A549 (cell line): ENCODE data around the gene AHI1. TPM values are rescaled to one million over a fixed set of nuclear protein-coding genes. Genes with fewer than 3 reads are reported as not detected.

ENCODE experiments used
- ATAC-seq, 2 experiments: fragments of 200-7000 bp in 1 of 2; fragments of >200 bp in 1 of 2; cut with Nextera tagmentation in 1 of 2; cut with Tn5 transposase in 1 of 2; 3 replicates each; pipeline versions ENCODE4 v1.8.0 to v1.9.1; 2018 to 2020; ENCODE audit warnings: mild to moderate bottlenecking in 1 of 2, moderate library complexity in 1 of 2
- CTCF ChIA-PET: fragments of 300-600 bp; sonication (Branson Sonifier 250); formaldehyde crosslinking; extraction: SDS; loops from one replicate; lab custom pipeline; 2021; ENCODE audit warnings: antibody characterized with exemption, inconsistent platforms; lab: Yijun Ruan, JAX
- POLR2A ChIA-PET: fragments of 350-600 bp; formaldehyde crosslinking; extraction: SDS; loops from one replicate; lab custom pipeline; 2021; ENCODE audit warnings: antibody characterized with exemption, inconsistent platforms; lab: Yijun Ruan, JAX
- DNase-seq, 2 experiments: peaks; one replicate each; pipeline versions ENCODE4 v3.0.0 to v3.0.0-alpha.2; 2011 to 2016; ENCODE audit warnings: low read depth in 1 of 2, low spot score in 1 of 2
- FAIRE-seq: peaks from 2 replicates; lab custom pipeline; 2011; peaks lifted over from hg19 to GRCh38; lab: Jason Lieb, UNC
- H3K27ac ChIP-seq, 2 experiments: fragments of >200 bp; sonication (Bioruptor Twin); formaldehyde crosslinking; 3 replicates each; pipeline ENCODE4 v1.5.1; 2016 to 2017
- H3K4me1 ChIP-seq: fragments of >200 bp; sonication (Bioruptor Twin); formaldehyde crosslinking; 3 replicates; pipeline ENCODE4 v1.6.1; 2016
- H3K4me2 ChIP-seq: fragments of >200 bp; sonication (Bioruptor Twin); formaldehyde crosslinking; 3 replicates; pipeline ENCODE4 v1.6.1; 2016
- H3K4me3 ChIP-seq: fragments of >200 bp; sonication (Bioruptor Twin); formaldehyde crosslinking; 3 replicates; pipeline ENCODE4 v1.5.1; 2016
- H3K9me3 ChIP-seq: fragments of >200 bp; sonication (Bioruptor Twin); formaldehyde crosslinking; 3 replicates; pipeline ENCODE4 v1.6.1; 2016
- BHLHE40 ChIP-seq: IDR thresholded peaks from 2 replicates; pipeline ENCODE4 v1.6.1; 2012; ENCODE audit warnings: low read depth, low read length, inconsistent platforms
- CBX2 ChIP-seq: fragments of 200-600 bp; sonication (generic); IDR thresholded peaks from 2 replicates; pipeline ENCODE4 v1.6.1; 2016; ENCODE audit warnings: low read depth, mild to moderate bottlenecking, borderline replicate concordance
- CBX8 ChIP-seq: fragments of 200-600 bp; sonication (generic); IDR thresholded peaks from 2 replicates; pipeline ENCODE4 v1.6.1; 2016
- CHD2 ChIP-seq: fragments of 150-350 bp; IDR thresholded peaks from 2 replicates; pipeline ENCODE4 v1.6.1; 2014; ENCODE audit warnings: low read length; ENCODE audit not compliant: partially characterized antibody
- CHD4 ChIP-seq: fragments of 200-600 bp; sonication (generic); IDR thresholded peaks from 2 replicates; pipeline ENCODE4 v1.6.1; 2016; ENCODE audit warnings: antibody characterized with exemption, mild to moderate bottlenecking, borderline replicate concordance
- EP300 ChIP-seq, 2 experiments: fragments of >200 bp; sonication (Bioruptor Twin); formaldehyde crosslinking; IDR thresholded peaks; 2 replicates in 1 of 2; 3 replicates in 1 of 2; pipeline ENCODE4 v1.6.1; 2016 to 2017
- ESRRA ChIP-seq: fragments of 150-350 bp; IDR thresholded peaks from 2 replicates; pipeline ENCODE4 v1.6.1; 2014; ENCODE audit warnings: mild to moderate bottlenecking, low read length, borderline replicate concordance
- FOSL2 ChIP-seq, 2 experiments: fragments of 450-650 bp in 1 of 2; fragments of >200 bp in 1 of 2; sonication (Bioruptor Twin) in 1 of 2; formaldehyde crosslinking; IDR thresholded peaks; 2 replicates each; pipeline versions ENCODE4 v1.5.0 to v1.6.1; 2016 to 2020; ENCODE audit warnings: mild to moderate bottlenecking in 1 of 2, moderate library complexity in 1 of 2
- HDAC2 ChIP-seq: fragments of 200-600 bp; sonication (generic); IDR thresholded peaks from 2 replicates; pipeline ENCODE4 v1.6.1; 2016
- JUNB ChIP-seq: fragments of >200 bp; sonication (Bioruptor Twin); formaldehyde crosslinking; IDR thresholded peaks from 2 replicates; pipeline ENCODE4 v1.6.1; 2016
- KDM5A ChIP-seq: fragments of 200-600 bp; sonication (generic); IDR thresholded peaks from 2 replicates; pipeline ENCODE4 v1.6.1; 2016; ENCODE audit warnings: antibody characterized with exemption, mild to moderate bottlenecking
- MAZ ChIP-seq: fragments of 150-350 bp; IDR thresholded peaks from 2 replicates; pipeline ENCODE4 v1.6.1; 2014; ENCODE audit warnings: antibody characterized with exemption, low read depth, low read length, borderline replicate concordance
- NFE2L2 ChIP-seq: fragments of 150-350 bp; conservative IDR thresholded peaks from 2 replicates; pipeline ENCODE4 v1.6.1; 2014; ENCODE audit warnings: low read length
- NR3C1 ChIP-seq: fragments of >200 bp; sonication (Bioruptor Twin); formaldehyde crosslinking; IDR thresholded peaks from 3 replicates; pipeline ENCODE4 v1.6.1; 2017
- POLR2A ChIP-seq: IDR thresholded peaks from 2 replicates; pipeline ENCODE4 v1.6.1; 2012; ENCODE audit warnings: mild to moderate bottlenecking, low read length
- RAD21 ChIP-seq, 2 experiments: fragments of >200 bp in 1 of 2; sonication (Bioruptor Twin) in 1 of 2; formaldehyde crosslinking in 1 of 2; IDR thresholded peaks in 1 of 2; conservative IDR thresholded peaks in 1 of 2; 2 replicates in 1 of 2; 3 replicates in 1 of 2; pipeline ENCODE4 v1.6.1; 2012 to 2018; ENCODE audit warnings: inconsistent platforms in 1 of 2
- RARB ChIP-seq: fragments of 250-450 bp; sonication (Bioruptor Pico); IDR thresholded peaks from 2 replicates; pipeline ENCODE4 v1.8.0; 2021; ENCODE audit warnings: mild to moderate bottlenecking, moderate library complexity
- RCOR1 ChIP-seq: fragments of 150-350 bp; IDR thresholded peaks from 2 replicates; pipeline ENCODE4 v1.6.1; 2014; ENCODE audit warnings: antibody characterized with exemption, low read length, low read depth
- RNF2 ChIP-seq: fragments of 200-600 bp; sonication (generic); IDR thresholded peaks from 2 replicates; pipeline ENCODE4 v1.6.1; 2016; ENCODE audit warnings: low read depth, mild to moderate bottlenecking, antibody characterized with exemption, moderate library complexity, borderline replicate concordance
- SMC3 ChIP-seq: fragments of >200 bp; sonication (Bioruptor Twin); formaldehyde crosslinking; IDR thresholded peaks from 3 replicates; pipeline ENCODE4 v1.6.1; 2018; ENCODE audit warnings: inconsistent platforms
- TFCP2L1 ChIP-seq: fragments of 250-450 bp; sonication (Bioruptor Pico); IDR thresholded peaks from 2 replicates; pipeline ENCODE4 v1.5.0; 2021; ENCODE audit warnings: mild to moderate bottlenecking
- TP53 ChIP-seq: fragments of 250-450 bp; sonication (Bioruptor Pico); IDR thresholded peaks from 2 replicates; pipeline ENCODE4 v1.5.0; 2021; ENCODE audit warnings: mild to moderate bottlenecking, moderate library complexity
- ZNF302 ChIP-seq: fragments of 250-450 bp; sonication (Bioruptor Pico); IDR thresholded peaks from 2 replicates; pipeline ENCODE4 v1.9.0; 2021; ENCODE audit warnings: inconsistent platforms, mild to moderate bottlenecking, moderate library complexity
- WGBS: methylation state at CpG from one replicate; pipeline ENCODE4 v1.1.6; 2017; ENCODE audit errors: missing lambda C conversion rate; 5-methylcytosine and 5-hydroxymethylcytosine counted together
- polyA plus RNA-seq, 4 experiments: library from polyadenylated mRNA; depleted of rRNA in 3 of 4; stranded (reverse); fragments of >200 nt; fragmentation: RNase III in 1 of 4; extraction: RNeasy Plus Mini Kit Qiagen cat#74134 plus additional on column Dnase treatment in 1 of 4; gene quantifications; 2 replicates in 3 of 4; 3 replicates in 1 of 4; pipeline ENCODE4 v1.2.3, GENCODE V29; 2011 to 2017
- TF ChIP-seq, protein P1 (sequence below): fragments of 450-650 bp; IDR thresholded peaks from 2 replicates; pipeline ENCODE4 v1.6.1; 2014; ENCODE audit warnings: antibody characterized with exemption
- TF ChIP-seq, protein P2 (sequence below): fragments of >200 bp; sonication (Bioruptor Twin); formaldehyde crosslinking; IDR thresholded peaks from 3 replicates; pipeline ENCODE4 v1.5.1; 2016
- TF ChIP-seq, protein P3 (sequence below): fragments of 200-600 bp; sonication (generic); IDR thresholded peaks from 2 replicates; pipeline ENCODE4 v1.6.1; 2016; ENCODE audit warnings: antibody characterized with exemption, mild to moderate bottlenecking, moderate library complexity
- TF ChIP-seq, protein P4 (sequence below): IDR thresholded peaks from 2 replicates; pipeline ENCODE4 v1.6.1; 2012; ENCODE audit warnings: low read depth, borderline replicate concordance

The AHI1 gene
- polyA plus RNA-seq, 2 of the 4 experiments (the other 2 are of a cell fraction), result 24.7 to 50.8 TPM

DNA sequence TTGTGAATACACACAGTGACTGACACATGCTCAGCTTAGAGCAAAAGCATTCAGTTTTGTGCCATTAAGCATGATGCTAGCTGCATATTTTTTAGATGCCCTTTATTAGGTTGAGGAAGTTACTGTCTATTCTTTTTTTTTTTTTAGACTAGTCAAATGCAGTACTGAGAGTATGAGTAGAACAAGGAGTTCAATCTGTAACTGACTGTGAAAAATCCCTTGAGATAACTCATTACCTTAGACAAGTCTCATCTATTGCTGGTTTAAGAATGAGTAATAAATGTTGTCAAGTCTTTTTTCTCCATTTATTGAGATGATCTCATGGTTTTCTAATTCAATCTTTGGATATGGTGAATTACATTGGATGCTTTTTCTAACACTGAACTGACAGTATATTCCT lies 23.2 kb downstream of the AHI1 start:
- no peak for FAIRE-seq
- POLR2A ChIA-PET, result no interaction called here
- CTCF ChIA-PET, result interaction anchor here (0.6 to 1.1 kb wide), 3 partner anchors 31 to 1636 kb away, joined by 3 read pairs; no protein-coding TSS in a partner anchor

DNA sequence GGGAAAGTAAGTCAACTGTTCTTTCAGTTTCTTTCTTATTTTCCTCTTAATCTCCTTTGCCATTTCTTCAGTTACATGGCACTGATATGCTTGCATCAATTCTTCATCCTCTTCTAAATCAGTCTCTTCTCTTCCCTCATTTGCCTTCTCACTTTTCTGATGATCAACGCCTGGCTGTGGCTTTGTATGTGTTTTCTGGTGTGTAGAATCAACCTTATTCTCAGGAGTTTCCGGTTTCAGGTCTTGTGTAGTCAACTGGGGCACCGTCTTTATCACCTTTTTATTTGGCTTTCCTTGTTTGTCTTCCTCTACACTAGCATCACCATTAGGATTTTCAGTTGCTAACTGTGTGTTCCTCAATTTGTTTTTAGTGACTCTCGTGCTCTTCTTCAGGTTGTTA lies 31.6 kb downstream of the AHI1 start:
- WGBS, result 92% methylated on average over 4 of the region's 4 CpGs
- CTCF ChIA-PET, result no interaction called here
- DNase-seq (no peak), FAIRE-seq (no peak), ATAC-seq (no peak)
- Histone ChIP-seq H3K4me2 (no peak overlapping the region), H3K9me3 (no peaks in the 10 kb centered on the region), H3K4me3 (no peak overlapping the region), H3K4me1 (no peaks in the 10 kb centered on the region), H3K27ac (no peak overlapping the region)
- POLR2A ChIA-PET, result no interaction called here
- TF ChIP-seq CHD2, result no peak

More for the DNA sequence above, 23.2 kb downstream of the AHI1 start:
- no peak for DNase-seq
- no peak for ATAC-seq
- H3K27ac ChIP-seq, result no peak overlapping the region
- H3K4me1 ChIP-seq, result no peaks in the 10 kb centered on the region
- H3K4me3 ChIP-seq, result no peak overlapping the region
- H3K4me2 ChIP-seq, result no peak overlapping the region
- H3K9me3 ChIP-seq, result peaks cover 14% of the 10 kb centered on the region
- TF ChIP-seq RCOR1 (no peak), ZNF302 (CRISPR knock-in tag) (no peak), CBX2 (no peak), MAZ (no peak), TP53 (CRISPR knock-in tag) (no peak), RAD21 (conservative IDR thresholded peaks at IDR 0.05 in 1 of 2, IDR thresholded peaks at IDR 0.05 in 1 of 2) (no peak), ESRRA (no peak), CHD4 (no peak), POLR2A (no peak), TFCP2L1 (CRISPR knock-in tag) (no peak), SMC3 (no peak), RARB (CRISPR knock-in tag) (no peak), FOSL2 (IDR thresholded peaks at IDR 0.05) (no peak), FOSL2 (CRISPR knock-in tag; IDR thresholded peaks at IDR 0.05) (no peak)
- TF ChIP-seq, protein P1, sequence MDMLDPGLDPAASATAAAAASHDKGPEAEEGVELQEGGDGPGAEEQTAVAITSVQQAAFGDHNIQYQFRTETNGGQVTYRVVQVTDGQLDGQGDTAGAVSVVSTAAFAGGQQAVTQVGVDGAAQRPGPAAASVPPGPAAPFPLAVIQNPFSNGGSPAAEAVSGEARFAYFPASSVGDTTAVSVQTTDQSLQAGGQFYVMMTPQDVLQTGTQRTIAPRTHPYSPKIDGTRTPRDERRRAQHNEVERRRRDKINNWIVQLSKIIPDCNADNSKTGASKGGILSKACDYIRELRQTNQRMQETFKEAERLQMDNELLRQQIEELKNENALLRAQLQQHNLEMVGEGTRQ, result no peak
- TF ChIP-seq, protein P2, sequence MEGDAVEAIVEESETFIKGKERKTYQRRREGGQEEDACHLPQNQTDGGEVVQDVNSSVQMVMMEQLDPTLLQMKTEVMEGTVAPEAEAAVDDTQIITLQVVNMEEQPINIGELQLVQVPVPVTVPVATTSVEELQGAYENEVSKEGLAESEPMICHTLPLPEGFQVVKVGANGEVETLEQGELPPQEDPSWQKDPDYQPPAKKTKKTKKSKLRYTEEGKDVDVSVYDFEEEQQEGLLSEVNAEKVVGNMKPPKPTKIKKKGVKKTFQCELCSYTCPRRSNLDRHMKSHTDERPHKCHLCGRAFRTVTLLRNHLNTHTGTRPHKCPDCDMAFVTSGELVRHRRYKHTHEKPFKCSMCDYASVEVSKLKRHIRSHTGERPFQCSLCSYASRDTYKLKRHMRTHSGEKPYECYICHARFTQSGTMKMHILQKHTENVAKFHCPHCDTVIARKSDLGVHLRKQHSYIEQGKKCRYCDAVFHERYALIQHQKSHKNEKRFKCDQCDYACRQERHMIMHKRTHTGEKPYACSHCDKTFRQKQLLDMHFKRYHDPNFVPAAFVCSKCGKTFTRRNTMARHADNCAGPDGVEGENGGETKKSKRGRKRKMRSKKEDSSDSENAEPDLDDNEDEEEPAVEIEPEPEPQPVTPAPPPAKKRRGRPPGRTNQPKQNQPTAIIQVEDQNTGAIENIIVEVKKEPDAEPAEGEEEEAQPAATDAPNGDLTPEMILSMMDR, result no peak

DNA sequence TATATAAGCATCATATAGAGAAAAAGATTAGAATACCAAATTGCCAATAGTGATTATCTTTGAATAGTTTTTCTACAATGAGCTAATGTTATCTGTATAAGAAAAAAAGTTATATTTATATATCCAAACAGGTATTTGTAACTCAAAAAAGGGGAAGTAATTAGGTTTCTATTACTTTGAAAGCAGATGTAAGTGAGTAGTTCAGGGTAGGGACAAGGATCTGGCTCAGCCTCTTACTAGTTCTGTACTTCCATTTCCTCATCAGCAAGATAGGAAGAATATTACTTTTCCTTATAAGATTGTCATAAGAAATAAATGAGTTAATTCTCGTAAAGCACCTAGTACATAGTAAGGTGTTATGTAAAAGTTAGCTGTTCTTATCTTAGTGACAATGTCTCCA lies 32.2 kb downstream of the AHI1 start:
- no peak overlapping the region for H3K27ac ChIP-seq
- no peak for DNase-seq
- no peaks in the 10 kb centered on the region for H3K9me3 ChIP-seq
- POLR2A ChIA-PET, result no interaction called here
- H3K4me3 ChIP-seq, result no peak overlapping the region
- no peaks in the 10 kb centered on the region for H3K4me1 ChIP-seq
- H3K4me2 ChIP-seq, result no peak overlapping the region
- no peak for ATAC-seq
- WGBS, result 89% methylated on average over 1 of the region's 1 CpG
- CTCF ChIA-PET, result interaction anchor here (0.9 to 1.3 kb wide), 2 partner anchors 355 to 761 kb away, joined by 3 read pairs; no protein-coding TSS in a partner anchor
- FAIRE-seq, result no peak
- TF ChIP-seq JUNB (no peak), NFE2L2 (no peak), CBX8 (no peak), MAZ (no peak), EP300 (IDR thresholded peaks at IDR 0.05) (no peak), HDAC2 (no peak), RNF2 (no peak), BHLHE40 (no peak), TP53 (CRISPR knock-in tag) (no peak), TFCP2L1 (CRISPR knock-in tag) (no peak), KDM5A (no peak), NR3C1 (no peak), CHD4 (no peak), ZNF302 (CRISPR knock-in tag) (no peak)
- TF ChIP-seq, protein P3, sequence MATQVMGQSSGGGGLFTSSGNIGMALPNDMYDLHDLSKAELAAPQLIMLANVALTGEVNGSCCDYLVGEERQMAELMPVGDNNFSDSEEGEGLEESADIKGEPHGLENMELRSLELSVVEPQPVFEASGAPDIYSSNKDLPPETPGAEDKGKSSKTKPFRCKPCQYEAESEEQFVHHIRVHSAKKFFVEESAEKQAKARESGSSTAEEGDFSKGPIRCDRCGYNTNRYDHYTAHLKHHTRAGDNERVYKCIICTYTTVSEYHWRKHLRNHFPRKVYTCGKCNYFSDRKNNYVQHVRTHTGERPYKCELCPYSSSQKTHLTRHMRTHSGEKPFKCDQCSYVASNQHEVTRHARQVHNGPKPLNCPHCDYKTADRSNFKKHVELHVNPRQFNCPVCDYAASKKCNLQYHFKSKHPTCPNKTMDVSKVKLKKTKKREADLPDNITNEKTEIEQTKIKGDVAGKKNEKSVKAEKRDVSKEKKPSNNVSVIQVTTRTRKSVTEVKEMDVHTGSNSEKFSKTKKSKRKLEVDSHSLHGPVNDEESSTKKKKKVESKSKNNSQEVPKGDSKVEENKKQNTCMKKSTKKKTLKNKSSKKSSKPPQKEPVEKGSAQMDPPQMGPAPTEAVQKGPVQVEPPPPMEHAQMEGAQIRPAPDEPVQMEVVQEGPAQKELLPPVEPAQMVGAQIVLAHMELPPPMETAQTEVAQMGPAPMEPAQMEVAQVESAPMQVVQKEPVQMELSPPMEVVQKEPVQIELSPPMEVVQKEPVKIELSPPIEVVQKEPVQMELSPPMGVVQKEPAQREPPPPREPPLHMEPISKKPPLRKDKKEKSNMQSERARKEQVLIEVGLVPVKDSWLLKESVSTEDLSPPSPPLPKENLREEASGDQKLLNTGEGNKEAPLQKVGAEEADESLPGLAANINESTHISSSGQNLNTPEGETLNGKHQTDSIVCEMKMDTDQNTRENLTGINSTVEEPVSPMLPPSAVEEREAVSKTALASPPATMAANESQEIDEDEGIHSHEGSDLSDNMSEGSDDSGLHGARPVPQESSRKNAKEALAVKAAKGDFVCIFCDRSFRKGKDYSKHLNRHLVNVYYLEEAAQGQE, result no peak
- TF ChIP-seq, protein P4, sequence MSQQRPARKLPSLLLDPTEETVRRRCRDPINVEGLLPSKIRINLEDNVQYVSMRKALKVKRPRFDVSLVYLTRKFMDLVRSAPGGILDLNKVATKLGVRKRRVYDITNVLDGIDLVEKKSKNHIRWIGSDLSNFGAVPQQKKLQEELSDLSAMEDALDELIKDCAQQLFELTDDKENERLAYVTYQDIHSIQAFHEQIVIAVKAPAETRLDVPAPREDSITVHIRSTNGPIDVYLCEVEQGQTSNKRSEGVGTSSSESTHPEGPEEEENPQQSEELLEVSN, result no peak
